ENCODE measurements around the gene CAPG. TPM values are rescaled to one million over a fixed set of nuclear protein-coding genes. Genes with fewer than 3 reads are reported as not detected.
A peak's percentile ranks its signal among the peaks of the same experiment; 100 is the strongest.

Gene CAPG
- total and polyA plus RNA-seq, 9 of the 15 experiments (the other 6 are each of a cell fraction or from before 2014, with no cell fraction given), result 10.6 to 90.4 (median 56.0) TPM

- TF ChIP-seq SRF (CRISPR knock-in tag; IDR thresholded peaks at IDR 0.05) (no peak), TOE1 (IDR thresholded peaks at IDR 0.05; ENCODE audit: borderline replicate concordance) (no peak; the same call in 1 of the 2 replicates), TOE1 (CRISPR knock-in tag; IDR thresholded peaks at IDR 0.05; ENCODE audit: borderline replicate concordance, low read depth) (no peak), SREBF2 (CRISPR knock-in tag; IDR thresholded peaks at IDR 0.05) (no peak), NFE2L1 (tag; IDR thresholded peaks at IDR 0.05; ENCODE audit: borderline replicate concordance, low read depth) (no peak), GTF2F1 (IDR thresholded peaks at IDR 0.05; ENCODE audit: low read depth, low read length) (no peak), TRIM28 (IDR thresholded peaks at IDR 0.05) (0 out of 2 replicates have a peak, but pooled peaks have one; percentile 16), TBL1XR1 (IDR thresholded peaks at IDR 0.05; ENCODE audit: low read length in 2 of 2) (no peak), ZNF282 (CRISPR knock-in tag; IDR thresholded peaks at IDR 0.05) (no peak), PHB2 (IDR thresholded peaks at IDR 0.05; ENCODE audit: low read depth) (no peak), ZNF551 (CRISPR knock-in tag; IDR thresholded peaks at IDR 0.05) (no peak), SMAD1 (IDR thresholded peaks at IDR 0.05; ENCODE audit: low read depth, low read length, partially characterized antibody) (no peak), E2F5 (CRISPR knock-in tag; IDR thresholded peaks at IDR 0.05) (no peak), POLR2A (conservative IDR thresholded peaks at IDR 0.05) (peak; percentile 25; the same call in 1 of the 2 replicates), CREB3L1 (IDR thresholded peaks at IDR 0.05; ENCODE audit: borderline replicate concordance, low read depth) (no peak), POLR3G (IDR thresholded peaks at IDR 0.05; ENCODE audit: extremely low read depth, insufficient read length, insufficient replicate concordance) (no peak), RAD51 (IDR thresholded peaks at IDR 0.05; ENCODE audit: borderline replicate concordance, low read depth) (no peak), USF1 (CRISPR knock-in tag; IDR thresholded peaks at IDR 0.05) (no peak), ZNF699 (CRISPR knock-in tag; IDR thresholded peaks at IDR 0.05; ENCODE audit: insufficient replicate concordance) (no peak), ZNF696 (CRISPR knock-in tag; conservative IDR thresholded peaks at IDR 0.05) (0 out of 2 replicates have a peak, but pooled peaks have one; percentile 19), TCF3 (CRISPR knock-in tag; IDR thresholded peaks at IDR 0.05) (peak; percentile 33; the same call in 1 of the 2 replicates), ZMIZ1 (IDR thresholded peaks at IDR 0.05; ENCODE audit: low read depth in 2 of 2, low read length in 2 of 2) (peak in 1 of 2 experiments; percentile 53; a peak in 1 of 4 replicates)
Observed at GRCh38 chr2:85420536-85421259, 10.5 kb upstream of the CAPG start (continued).
